Activated CD4-positive, alpha-beta memory T cell treated with anti-CD3 and anti-CD28 coated beads, Interleukin-2, amount 10 ng/mL, durations not matched to agents 7 days and 5 days (primary cell): ENCODE measurements around the gene PNPLA3. TPM values are rescaled to one million over a fixed set of nuclear protein-coding genes. Genes with fewer than 3 reads are reported as not detected.

Experiments
- CTCF ChIA-PET: fragments of 350-600 bp; sonication (Branson Sonifier 250); formaldehyde crosslinking; loops from one replicate; lab custom pipeline; 2021; ENCODE audit warnings: antibody characterized with exemption, inconsistent platforms; lab: Charles Lee
- POLR2A ChIA-PET: fragments of 350-600 bp; sonication (Branson Sonifier 250); formaldehyde crosslinking; loops from one replicate; lab custom pipeline; 2021; ENCODE audit warnings: antibody characterized with exemption; lab: Charles Lee
- DNase-seq: peaks from one replicate; pipeline ENCODE4 v3.0.0-alpha.2; 2020
- H3K27ac Mint-ChIP-seq: one replicate; pipeline ENCODE4 v1.8.0; 2021; ENCODE audit warnings: mild to moderate bottlenecking, mixed read lengths
- H3K27me3 Mint-ChIP-seq: one replicate; pipeline ENCODE4 v1.8.0; 2021; ENCODE audit warnings: mixed read lengths
- H3K36me3 Mint-ChIP-seq: one replicate; pipeline ENCODE4 v1.8.0; 2021; ENCODE audit warnings: low read depth, mixed read lengths
- H3K4me1 Mint-ChIP-seq: one replicate; pipeline ENCODE4 v1.8.0; 2021; ENCODE audit warnings: mixed read lengths
- H3K4me3 Mint-ChIP-seq: one replicate; pipeline ENCODE4 v1.8.0; 2021; ENCODE audit warnings: mild to moderate bottlenecking, mixed read lengths
- H3K9me3 Mint-ChIP-seq: one replicate; pipeline ENCODE4 v1.8.0; 2021; ENCODE audit warnings: mixed read lengths
- total RNA-seq, 2 experiments: library from RNA; stranded (reverse); gene quantifications; one replicate each; pipeline ENCODE4 v1.2.3, GENCODE V29; 2021

Gene PNPLA3
- total RNA-seq, 2 experiments from 2014 or later: 0.08 TPM; not detected in 1

- DNase-seq: no peak
- H3K4me3 Mint-ChIP-seq: no peak overlapping the region
- no peak overlapping the region for H3K27ac Mint-ChIP-seq
- H3K36me3 Mint-ChIP-seq: peaks cover 53% of the 10 kb centered on the region
- no peaks in the 10 kb centered on the region for H3K27me3 Mint-ChIP-seq
- no peaks in the 10 kb centered on the region for H3K9me3 Mint-ChIP-seq
- H3K4me1 Mint-ChIP-seq: no peaks in the 10 kb centered on the region
- POLR2A ChIA-PET: no interaction called here
- CTCF ChIA-PET: interaction anchor here (2.8 kb wide), 1 partner anchor 12 kb away, joined by 14 read pairs; no protein-coding TSS in a partner anchor
Observed at GRCh38 chr22:43980996-43981395, 57.4 kb downstream of the PNPLA3 start.

- ChIA-PET CTCF (interaction anchor here (2.8 kb wide), 1 partner anchor 10 kb away, joined by 14 read pairs; no protein-coding TSS in a partner anchor), POLR2A (no interaction called here)
- Mint-ChIP-seq H3K9me3 (no peaks in the 10 kb centered on the region), H3K36me3 (peaks cover 59% of the 10 kb centered on the region), H3K27me3 (no peaks in the 10 kb centered on the region), H3K4me3 (no peak overlapping the region), H3K4me1 (no peaks in the 10 kb centered on the region), H3K27ac (no peak overlapping the region)
- DNase-seq: no peak
Observed at GRCh38 chr22:43983808-43984207, 60.2 kb downstream of the PNPLA3 start.

GRCh38 chr22:43985532-43985931 is 61.9 kb downstream of the PNPLA3 start:
- ChIA-PET POLR2A (no interaction called here), CTCF (interaction anchor here (0.6 to 1.7 kb wide), 4 partner anchors 7 to 731 kb away, joined by 3 to 5 read pairs (median 3); no protein-coding TSS in a partner anchor)
- Mint-ChIP-seq H3K27ac (no peak overlapping the region), H3K27me3 (no peaks in the 10 kb centered on the region), H3K36me3 (peaks cover 58% of the 10 kb centered on the region), H3K9me3 (no peaks in the 10 kb centered on the region), H3K4me1 (no peaks in the 10 kb centered on the region), H3K4me3 (no peak overlapping the region)
- no peak for DNase-seq

- Mint-ChIP-seq H3K27me3 (no peaks in the 10 kb centered on the region), H3K4me3 (no peak overlapping the region), H3K36me3 (peaks cover 69% of the 10 kb centered on the region), H3K4me1 (peaks cover 3% of the 10 kb centered on the region), H3K27ac (no peak overlapping the region), H3K9me3 (no peaks in the 10 kb centered on the region)
- DNase-seq: no peak
- ChIA-PET CTCF (no interaction called here), POLR2A (no interaction called here)
Observed at GRCh38 chr22:43988116-43988820, 64.7 kb downstream of the PNPLA3 start.

GRCh38 chr22:43988960-43989359 is 65.4 kb downstream of the PNPLA3 start:
- Mint-ChIP-seq H3K9me3 (no peaks in the 10 kb centered on the region), H3K27me3 (no peaks in the 10 kb centered on the region), H3K36me3 (peaks cover 66% of the 10 kb centered on the region), H3K4me1 (peaks cover 5% of the 10 kb centered on the region), H3K4me3 (no peak overlapping the region), H3K27ac (no peak overlapping the region)
- no peak for DNase-seq
- ChIA-PET CTCF (no interaction called here), POLR2A (no interaction called here)

- Mint-ChIP-seq H3K9me3 (no peaks in the 10 kb centered on the region), H3K4me1 (peaks cover 11% of the 10 kb centered on the region), H3K4me3 (no peak overlapping the region), H3K27me3 (no peaks in the 10 kb centered on the region), H3K27ac (no peak overlapping the region), H3K36me3 (peaks cover 74% of the 10 kb centered on the region)
- ChIA-PET CTCF (interaction anchor here (1.0 to 1.5 kb wide), 2 partner anchors 107 to 636 kb away, joined by 3 to 4 read pairs; no protein-coding TSS in a partner anchor), POLR2A (interaction anchor here (0.5 kb wide), 1 partner anchor 641 kb away, joined by 3 read pairs; no protein-coding TSS in a partner anchor)
- no peak for DNase-seq
Observed at GRCh38 chr22:43990044-43990443, 66.4 kb downstream of the PNPLA3 start.

GRCh38 chr22:43991316-43992020 is 67.9 kb downstream of the PNPLA3 start:
- Mint-ChIP-seq H3K4me1 (peaks cover 24% of the 10 kb centered on the region), H3K27ac (no peak overlapping the region), H3K36me3 (peaks cover 74% of the 10 kb centered on the region), H3K4me3 (no peak overlapping the region), H3K27me3 (no peaks in the 10 kb centered on the region), H3K9me3 (no peaks in the 10 kb centered on the region)
- ChIA-PET POLR2A (no interaction called here), CTCF (interaction anchor here (2.1 to 5.7 kb wide), 3 partner anchors 11 to 633 kb away, joined by 12 to 116 read pairs (median 20); no protein-coding TSS in a partner anchor)
- no peak for DNase-seq

GRCh38 chr22:43992331-43992821 is 68.8 kb downstream of the PNPLA3 start:
- peaks cover 73% of the 10 kb centered on the region for H3K36me3 Mint-ChIP-seq
- H3K9me3 Mint-ChIP-seq: no peaks in the 10 kb centered on the region
- no peak overlapping the region for H3K4me3 Mint-ChIP-seq
- ChIA-PET CTCF (interaction anchor here (0.8 to 5.7 kb wide), 23 partner anchors 7 to 692 kb away, joined by 3 to 116 read pairs (median 4); partner anchors contain the start of gene SAMM50), POLR2A (no interaction called here)
- H3K27ac Mint-ChIP-seq: no peak overlapping the region
- no peaks in the 10 kb centered on the region for H3K27me3 Mint-ChIP-seq
- H3K4me1 Mint-ChIP-seq: peaks cover 26% of the 10 kb centered on the region
- DNase-seq: no peak

GRCh38 chr22:43993072-43993760 is 69.6 kb downstream of the PNPLA3 start:
- Mint-ChIP-seq H3K36me3 (peaks cover 73% of the 10 kb centered on the region), H3K27ac (no peak overlapping the region), H3K27me3 (no peaks in the 10 kb centered on the region), H3K9me3 (no peaks in the 10 kb centered on the region), H3K4me1 (peaks cover 26% of the 10 kb centered on the region), H3K4me3 (no peak overlapping the region)
- ChIA-PET CTCF (interaction anchor here (0.6 to 5.7 kb wide), 43 partner anchors 8 to 691 kb away, joined by 3 to 116 read pairs (median 4); partner anchors contain the start of genes PARVB, PARVG and SAMM50), POLR2A (interaction anchor here (0.7 to 1.7 kb wide), 6 partner anchors 31 to 633 kb away, joined by 3 to 6 read pairs (median 3); partner anchors contain the start of genes PARVB and SAMM50)
- peak; percentile 62 for DNase-seq

- H3K27me3 Mint-ChIP-seq: no peaks in the 10 kb centered on the region
- DNase-seq: no peak
- ChIA-PET POLR2A (interaction anchor here (1.6 to 1.7 kb wide), 2 partner anchors 92 to 631 kb away, joined by 3 to 6 read pairs; no protein-coding TSS in a partner anchor), CTCF (interaction anchor here (0.8 to 5.7 kb wide), 22 partner anchors 9 to 691 kb away, joined by 3 to 116 read pairs (median 7); partner anchors contain the start of genes PARVB, PARVG and SAMM50)
- H3K4me1 Mint-ChIP-seq: peaks cover 26% of the 10 kb centered on the region
- H3K36me3 Mint-ChIP-seq: peaks cover 72% of the 10 kb centered on the region
- no peak overlapping the region for H3K27ac Mint-ChIP-seq
- H3K9me3 Mint-ChIP-seq: no peaks in the 10 kb centered on the region
- peak overlapping the region; percentile 44 for H3K4me3 Mint-ChIP-seq
Observed at GRCh38 chr22:43994006-43994405, 70.4 kb downstream of the PNPLA3 start.

- Mint-ChIP-seq H3K27me3 (no peaks in the 10 kb centered on the region), H3K9me3 (no peaks in the 10 kb centered on the region), H3K4me1 (peaks cover 26% of the 10 kb centered on the region), H3K27ac (no peak overlapping the region), H3K4me3 (peak overlapping the region; percentile 44), H3K36me3 (peaks cover 74% of the 10 kb centered on the region)
- ChIA-PET POLR2A (interaction anchor here (1.6 to 1.7 kb wide), 2 partner anchors 91 to 630 kb away, joined by 3 to 6 read pairs; no protein-coding TSS in a partner anchor), CTCF (interaction anchor here (1.0 to 5.7 kb wide), 8 partner anchors 12 to 633 kb away, joined by 4 to 116 read pairs (median 10); partner anchors contain the start of gene PARVG)
- DNase-seq: no peak
Observed at GRCh38 chr22:43994416-43994815, 70.8 kb downstream of the PNPLA3 start.
